Measurements from ENCODE around the gene KIF2A.

The KIF2A gene

GRCh38 chr5:62374090-62374489 lies 68.1 kb downstream of the KIF2A start:
- peaks cover 80% of the 10 kb centered on the region for H3K36me3 ChIP-seq (ENCODE audit: insufficient read depth, low read length)
- no peaks in the 10 kb centered on the region for H3K9me2 ChIP-seq (ENCODE audit: low read depth, low read length)

GRCh38 chr5:62375627-62376026 lies 69.6 kb downstream of the KIF2A start:
- no peak overlapping the region for H3K4me3 ChIP-seq (ENCODE audit: low read depth, low read length, poor library complexity, severe bottlenecking)
- H3K79me2 ChIP-seq (ENCODE audit: insufficient read depth, low read length): no peaks in the 10 kb centered on the region
- H3K36me3 ChIP-seq (ENCODE audit: insufficient read depth, low read length): peaks cover 84% of the 10 kb centered on the region
- no peak for TF ChIP-seq CTCF (IDR thresholded peaks at IDR 0.05; ENCODE audit: low read length)
- no peak for TF ChIP-seq EZH2 (IDR thresholded peaks at IDR 0.05; ENCODE audit: borderline replicate concordance, low read length)
- H3K27ac ChIP-seq (ENCODE audit: low read depth, low read length, poor library complexity, severe bottlenecking): no peak overlapping the region
- H3K27me3 ChIP-seq (ENCODE audit: insufficient read depth, low read length): no peaks in the 10 kb centered on the region
- H3K4me1 ChIP-seq (ENCODE audit: insufficient read depth, low read length, severe bottlenecking): no peaks in the 10 kb centered on the region
- no peak overlapping the region for H2AFZ ChIP-seq (ENCODE audit: low read length)
- H3K4me2 ChIP-seq (ENCODE audit: low read length): no peak overlapping the region
- H3F3A ChIP-seq (ENCODE audit: insufficient read depth, low read length): no peaks in the 10 kb centered on the region
- H3K9ac ChIP-seq (ENCODE audit: low read length): no peak overlapping the region
- no peaks in the 10 kb centered on the region for H3K9me3 ChIP-seq (ENCODE audit: low read length)
- H3K9me2 ChIP-seq (ENCODE audit: low read depth, low read length): no peaks in the 10 kb centered on the region
- no peaks in the 10 kb centered on the region for H4K20me1 ChIP-seq (ENCODE audit: insufficient read depth, low read length)

More at GRCh38 chr5:62374090-62374489, 68.1 kb downstream of the KIF2A start:
- Histone ChIP-seq H3F3A (ENCODE audit: insufficient read depth, low read length) (no peaks in the 10 kb centered on the region), H3K9ac (ENCODE audit: low read length) (no peak overlapping the region), H4K20me1 (ENCODE audit: insufficient read depth, low read length) (no peaks in the 10 kb centered on the region), H3K4me1 (ENCODE audit: insufficient read depth, low read length, severe bottlenecking) (no peaks in the 10 kb centered on the region), H3K4me3 (ENCODE audit: low read depth, low read length, poor library complexity, severe bottlenecking) (no peak overlapping the region), H3K9me3 (ENCODE audit: low read length) (no peaks in the 10 kb centered on the region), H3K27ac (ENCODE audit: low read depth, low read length, poor library complexity, severe bottlenecking) (no peak overlapping the region), H3K4me2 (ENCODE audit: low read length) (no peak overlapping the region), H3K27me3 (ENCODE audit: insufficient read depth, low read length) (no peaks in the 10 kb centered on the region), H2AFZ (ENCODE audit: low read length) (no peak overlapping the region), H3K79me2 (ENCODE audit: insufficient read depth, low read length) (no peaks in the 10 kb centered on the region)
- TF ChIP-seq EZH2 (IDR thresholded peaks at IDR 0.05; ENCODE audit: borderline replicate concordance, low read length) (no peak), CTCF (IDR thresholded peaks at IDR 0.05; ENCODE audit: low read length) (no peak)

- peaks cover 87% of the 10 kb centered on the region for H3K36me3 ChIP-seq (ENCODE audit: insufficient read depth, low read length)
Observed at GRCh38 chr5:62376064-62376463, 70.1 kb downstream of the KIF2A start.

More at GRCh38 chr5:62376064-62376463, 70.1 kb downstream of the KIF2A start:
- no peak overlapping the region for H3K9ac ChIP-seq (ENCODE audit: low read length)
- no peaks in the 10 kb centered on the region for H3K4me1 ChIP-seq (ENCODE audit: insufficient read depth, low read length, severe bottlenecking)
- H3F3A ChIP-seq (ENCODE audit: insufficient read depth, low read length): no peaks in the 10 kb centered on the region
- no peak overlapping the region for H3K4me3 ChIP-seq (ENCODE audit: low read depth, low read length, poor library complexity, severe bottlenecking)
- H2AFZ ChIP-seq (ENCODE audit: low read length): no peak overlapping the region
- no peak overlapping the region for H3K27ac ChIP-seq (ENCODE audit: low read depth, low read length, poor library complexity, severe bottlenecking)
- H4K20me1 ChIP-seq (ENCODE audit: insufficient read depth, low read length): no peaks in the 10 kb centered on the region
- no peaks in the 10 kb centered on the region for H3K9me3 ChIP-seq (ENCODE audit: low read length)
- H3K27me3 ChIP-seq (ENCODE audit: insufficient read depth, low read length): no peaks in the 10 kb centered on the region
- H3K9me2 ChIP-seq (ENCODE audit: low read depth, low read length): no peaks in the 10 kb centered on the region
- no peaks in the 10 kb centered on the region for H3K79me2 ChIP-seq (ENCODE audit: insufficient read depth, low read length)
- TF ChIP-seq CTCF (IDR thresholded peaks at IDR 0.05; ENCODE audit: low read length): no peak
- TF ChIP-seq EZH2 (IDR thresholded peaks at IDR 0.05; ENCODE audit: borderline replicate concordance, low read length): no peak
- H3K4me2 ChIP-seq (ENCODE audit: low read length): no peak overlapping the region

Data from OCI-LY1 (cell line).